ENCODE results near the gene MST1R. TPM values are rescaled to one million over a fixed set of nuclear protein-coding genes. Genes with fewer than 3 reads are reported as not detected.

Gene MST1R
- total RNA-seq, 2 donors from 2014 or later = 6.8 to 11.2 TPM

DNA sequence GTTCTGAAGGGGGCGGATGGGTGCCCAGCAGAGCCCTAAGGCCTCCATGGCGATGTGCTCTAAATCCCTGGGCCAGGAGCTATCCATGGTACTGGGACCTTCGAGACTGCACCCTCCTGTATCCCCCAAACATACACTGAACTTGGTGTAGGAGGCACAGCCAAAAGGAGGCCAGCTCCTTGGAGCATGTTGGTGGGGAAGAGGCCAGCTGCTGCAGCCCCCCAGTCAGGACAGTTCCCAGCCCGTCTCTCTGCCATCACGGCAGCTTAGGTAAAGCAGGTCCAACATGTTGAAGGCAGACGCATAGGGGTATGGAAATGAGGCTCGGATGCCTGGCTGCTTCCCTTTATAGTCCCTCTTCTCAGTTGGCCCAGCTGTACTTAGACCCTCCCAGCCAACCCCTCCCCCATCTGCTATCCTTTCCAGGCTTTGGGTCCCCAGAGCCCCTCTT lies 35.8 kb downstream of the MST1R start:
- H3K4me1 ChIP-seq (ENCODE audit: control insufficient read depth, insufficient read depth, low read length) = no peaks in the 10 kb centered on the region
- peaks cover 38% of the 10 kb centered on the region for H3K27me3 Mint-ChIP-seq (ENCODE audit: insufficient read depth)

GRCh38 chr3:49867400-49867799 lies 36.3 kb downstream of the MST1R start:
- Histone ChIP-seq H3K4me3 (ENCODE audit: low read length) (no peak overlapping the region), H3K27me3 (ENCODE audit: control insufficient read depth, insufficient read depth, low read length, poor library complexity, severe bottlenecking) (peaks cover 40% of the 10 kb centered on the region), H3K9ac (ENCODE audit: extremely low read depth, low read length, poor library complexity, severe bottlenecking) (no peak overlapping the region), H3K36me3 (ENCODE audit: control insufficient read depth, insufficient read depth, low read length) (no peaks in the 10 kb centered on the region), H3K27ac (ENCODE audit: low read depth, low read length) (no peak overlapping the region), H3K9me3 (ENCODE audit: control insufficient read depth, low read length) (no peaks in the 10 kb centered on the region), H3K4me1 (ENCODE audit: control insufficient read depth, insufficient read depth, low read length) (no peaks in the 10 kb centered on the region)
- no peak overlapping the region for H3K4me3 Mint-ChIP-seq
- H3K36me3 Mint-ChIP-seq (ENCODE audit: low read depth) = no peaks in the 10 kb centered on the region
- no peak overlapping the region for H3K27ac Mint-ChIP-seq
- TF ChIP-seq CTCF (conservative IDR thresholded peaks at IDR 0.05) = no peak
- H3K4me1 Mint-ChIP-seq = no peaks in the 10 kb centered on the region
- 79% methylated on average over 1 of the region's 1 CpG; no CpG with 5 or more reads in 1 of the 2 experiments for WGBS, 2 experiments (ENCODE audit: insufficient coverage in 1 of 2, insufficient read length in 1 of 2)
- H3K9me3 Mint-ChIP-seq = no peaks in the 10 kb centered on the region
- peaks cover 38% of the 10 kb centered on the region for H3K27me3 Mint-ChIP-seq (ENCODE audit: insufficient read depth)
- no peak for DNase-seq

More for the DNA sequence above, 35.8 kb downstream of the MST1R start:
- no peaks in the 10 kb centered on the region for H3K36me3 Mint-ChIP-seq (ENCODE audit: low read depth)
- peak; percentile 93 for DNase-seq
- no peaks in the 10 kb centered on the region for H3K9me3 Mint-ChIP-seq
- Histone ChIP-seq H3K27me3 (ENCODE audit: control insufficient read depth, insufficient read depth, low read length, poor library complexity, severe bottlenecking) (peaks cover 40% of the 10 kb centered on the region), H3K9me3 (ENCODE audit: control insufficient read depth, low read length) (no peaks in the 10 kb centered on the region), H3K9ac (ENCODE audit: extremely low read depth, low read length, poor library complexity, severe bottlenecking) (no peak overlapping the region), H3K27ac (ENCODE audit: low read depth, low read length) (no peak overlapping the region), H3K36me3 (ENCODE audit: control insufficient read depth, insufficient read depth, low read length) (no peaks in the 10 kb centered on the region), H3K4me3 (ENCODE audit: low read length) (no peak overlapping the region)
- H3K4me1 Mint-ChIP-seq = no peaks in the 10 kb centered on the region
- no peak overlapping the region for H3K27ac Mint-ChIP-seq
- no peak for TF ChIP-seq CTCF (conservative IDR thresholded peaks at IDR 0.05)
- WGBS, 2 experiments (ENCODE audit: insufficient coverage in 1 of 2, insufficient read length in 1 of 2) = 48 to 65% methylated on average over 5 to 7 of the region's 7 CpGs
- H3K4me3 Mint-ChIP-seq = no peak overlapping the region

DNA sequence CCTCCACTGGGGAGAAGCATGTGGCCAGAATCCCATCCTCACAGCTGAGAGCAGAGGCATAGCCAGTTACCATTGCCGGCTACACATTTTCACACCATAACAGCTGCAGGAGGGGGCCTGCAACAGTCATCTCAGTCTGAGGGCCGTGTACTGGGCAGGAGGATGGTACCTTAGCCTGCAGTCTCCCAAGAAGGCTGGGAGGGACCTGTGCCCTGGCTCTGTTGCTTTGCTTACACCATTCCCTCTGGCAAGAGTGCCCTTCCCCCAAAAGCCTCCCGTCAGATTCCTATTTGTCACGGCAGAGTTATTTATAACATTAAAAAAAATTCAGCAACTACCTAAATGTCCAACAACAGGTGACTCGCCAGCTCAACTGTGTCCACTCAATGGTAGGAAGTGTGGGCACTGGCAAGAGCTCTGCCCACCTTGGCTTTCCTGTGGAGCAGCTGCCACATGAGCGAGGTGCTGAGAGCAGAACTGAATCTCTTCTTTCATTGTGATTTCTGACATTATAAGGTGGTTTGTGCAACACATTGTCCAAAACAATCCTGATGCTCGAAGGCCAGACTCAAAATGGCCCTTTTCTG lies 38.4 kb downstream of the MST1R start:
- Histone ChIP-seq H3K36me3 (ENCODE audit: control insufficient read depth, insufficient read depth, low read length) (no peaks in the 10 kb centered on the region), H3K9me3 (ENCODE audit: control insufficient read depth, low read length) (no peaks in the 10 kb centered on the region), H3K4me3 (ENCODE audit: low read length) (no peak overlapping the region), H3K9ac (ENCODE audit: extremely low read depth, low read length, poor library complexity, severe bottlenecking) (no peak overlapping the region), H3K27ac (ENCODE audit: low read depth, low read length) (no peak overlapping the region), H3K4me1 (ENCODE audit: control insufficient read depth, insufficient read depth, low read length) (no peaks in the 10 kb centered on the region), H3K27me3 (ENCODE audit: control insufficient read depth, insufficient read depth, low read length, poor library complexity, severe bottlenecking) (peaks cover 26% of the 10 kb centered on the region)
- WGBS, 2 experiments (ENCODE audit: insufficient coverage in 1 of 2, insufficient read length in 1 of 2) = 82 to 83% methylated on average over 5 to 7 of the region's 7 CpGs
- H3K27ac Mint-ChIP-seq = no peak overlapping the region
- H3K4me3 Mint-ChIP-seq = no peak overlapping the region
- no peak for TF ChIP-seq CTCF (conservative IDR thresholded peaks at IDR 0.05)
- no peak for DNase-seq
- H3K9me3 Mint-ChIP-seq = no peaks in the 10 kb centered on the region
- peaks cover 20% of the 10 kb centered on the region for H3K27me3 Mint-ChIP-seq (ENCODE audit: insufficient read depth)
- H3K4me1 Mint-ChIP-seq = no peaks in the 10 kb centered on the region
- no peaks in the 10 kb centered on the region for H3K36me3 Mint-ChIP-seq (ENCODE audit: low read depth)

All from endodermal cell (in vitro differentiated cells).